Measurements from ENCODE around the gene DIP2C.

DIP2C gene

GRCh38 chr10:474406-474805 is 215.1 kb downstream of the DIP2C start:
- DNase-seq, result no peak

DNA sequence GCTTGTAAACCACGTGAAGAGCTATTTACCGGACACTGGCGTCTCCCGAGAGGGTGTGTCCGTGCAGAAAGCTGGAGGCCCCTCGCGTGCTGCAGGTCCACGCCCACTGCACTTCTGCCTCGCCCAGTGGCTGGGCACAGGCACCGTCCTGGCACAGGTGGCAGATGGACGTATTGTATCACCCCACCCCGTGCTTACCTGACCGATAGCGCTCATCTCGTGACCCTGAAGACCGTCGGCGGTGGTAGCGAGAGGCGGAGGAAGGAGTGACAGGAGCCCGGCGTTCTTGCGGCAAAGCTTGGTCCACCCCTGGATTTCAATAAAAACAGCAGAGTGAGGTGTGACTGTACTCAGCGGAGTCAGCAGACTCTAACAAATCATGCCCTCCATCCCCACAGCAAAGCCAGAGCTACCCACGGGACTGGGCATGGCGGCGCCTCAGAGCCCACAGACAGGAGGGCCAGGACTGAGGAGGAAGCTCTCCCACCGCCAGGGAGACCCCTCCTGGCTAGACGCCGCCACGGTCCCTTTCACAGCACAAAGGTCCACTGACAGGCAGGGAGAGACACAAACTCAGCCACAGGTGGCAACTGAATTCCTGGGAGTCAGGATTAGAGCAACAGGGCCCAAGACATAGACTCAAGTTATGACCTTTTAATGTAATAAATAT is 217.1 kb downstream of the DIP2C start:
- DNase-seq, result no peak

- DNase-seq, result no peak
Measured at GRCh38 chr10:470339-471003, 219.0 kb downstream of the DIP2C start.

DNA sequence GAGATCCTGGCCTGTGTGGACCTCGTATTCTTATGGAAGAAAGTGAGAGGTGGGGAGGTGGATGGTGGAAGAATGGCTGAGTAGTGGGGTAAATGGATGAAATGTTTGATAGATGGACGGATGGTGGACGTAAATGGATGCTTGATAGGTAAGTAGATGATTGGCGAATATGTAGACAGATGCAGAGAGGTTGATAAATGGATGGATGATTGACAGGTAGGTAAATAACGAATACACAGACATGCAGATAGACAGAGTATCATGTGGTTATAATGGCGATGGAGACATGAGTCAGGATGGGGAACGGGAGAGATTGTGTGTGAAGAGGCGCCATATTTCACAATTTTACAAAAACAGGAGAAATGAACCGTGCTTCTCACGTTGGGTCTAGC is 219.5 kb downstream of the DIP2C start:
- no peak for DNase-seq

DNA sequence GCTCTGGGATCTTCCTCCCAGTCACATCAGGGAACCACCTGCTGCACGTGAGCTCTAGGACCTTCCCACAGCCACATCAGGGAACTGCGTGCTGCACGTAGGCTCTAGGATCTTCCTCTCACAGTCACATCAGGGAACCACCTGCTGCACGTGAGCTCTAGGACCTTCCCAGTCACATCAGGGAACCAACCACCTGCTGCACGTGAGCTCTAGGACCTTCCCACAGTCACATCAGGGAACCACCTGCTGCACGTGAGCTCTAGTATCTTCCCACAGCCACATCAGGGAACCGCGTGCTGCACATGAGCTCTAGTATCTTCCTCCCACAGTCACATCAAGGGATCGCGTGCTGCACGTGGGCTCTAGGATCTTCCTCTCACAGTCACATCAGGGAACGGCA is 229.7 kb downstream of the DIP2C start:
- no peak for DNase-seq

DNA sequence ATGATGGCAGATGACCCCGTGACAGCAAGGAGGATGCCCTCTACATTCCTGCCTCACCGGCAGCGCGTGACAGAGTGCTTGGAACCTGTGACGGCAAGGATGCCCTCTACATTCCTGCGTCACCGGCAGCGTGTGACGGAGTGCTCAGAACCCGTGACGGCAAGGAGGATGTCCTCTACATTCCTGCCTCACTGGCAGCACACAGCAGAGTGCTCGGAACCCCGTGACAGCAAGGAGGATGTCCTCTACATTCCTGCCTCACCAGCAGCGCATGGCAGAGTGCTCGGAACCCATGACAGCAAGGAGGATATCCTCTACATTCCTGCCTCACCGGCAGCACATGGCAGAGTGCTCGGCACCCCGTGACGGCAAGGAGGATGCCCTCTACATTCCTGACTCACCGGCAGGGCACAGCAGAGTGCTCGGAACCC is 231.0 kb downstream of the DIP2C start:
- no peak for DNase-seq

DNA sequence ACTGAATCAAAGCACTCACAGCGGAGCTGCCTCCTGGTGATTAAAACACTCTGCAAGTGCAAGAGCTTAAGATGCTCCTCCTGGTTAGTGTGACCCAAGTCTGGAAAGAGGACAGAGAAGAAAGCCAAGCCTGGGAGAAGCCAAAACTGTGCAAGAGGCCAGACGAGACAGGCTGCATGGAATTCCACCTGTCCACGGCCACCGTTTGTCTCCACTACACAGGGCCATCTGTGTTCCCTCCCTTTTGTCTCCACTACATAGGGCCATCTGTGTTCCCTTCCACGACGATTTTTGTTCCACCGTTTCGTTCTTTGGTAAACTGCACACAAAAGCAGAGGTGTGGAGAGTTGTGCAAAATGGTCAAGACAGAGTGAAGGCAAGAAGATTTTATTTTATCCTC is 233.0 kb downstream of the DIP2C start:
- no peak for DNase-seq

GRCh38 chr10:454860-455259 is 234.6 kb downstream of the DIP2C start:
- peak; percentile 93 for DNase-seq

GRCh38 chr10:453647-454046 is 235.8 kb downstream of the DIP2C start:
- DNase-seq, result no peak

GRCh38 chr10:452512-453426 is 236.7 kb downstream of the DIP2C start:
- peak; percentile 19 for DNase-seq

DNA sequence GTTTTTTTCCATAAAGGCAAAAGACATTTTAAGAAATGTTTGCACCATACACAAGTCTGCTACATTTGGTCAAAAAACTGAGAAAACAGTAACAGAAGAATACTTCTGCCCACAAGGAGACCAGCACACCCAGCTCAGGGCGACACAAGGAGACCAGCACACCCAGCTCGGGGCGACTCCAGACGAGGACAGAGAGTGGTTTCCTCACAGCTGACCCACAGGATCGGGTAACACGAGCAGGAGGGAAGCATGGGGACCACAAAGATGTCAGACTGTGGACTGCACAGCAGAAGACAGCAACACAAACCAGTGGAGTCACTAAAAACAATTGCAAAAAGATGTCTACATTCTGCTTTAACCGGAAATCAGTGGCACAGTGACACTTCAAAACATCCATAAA is 237.6 kb downstream of the DIP2C start:
- no peak for DNase-seq

DNA sequence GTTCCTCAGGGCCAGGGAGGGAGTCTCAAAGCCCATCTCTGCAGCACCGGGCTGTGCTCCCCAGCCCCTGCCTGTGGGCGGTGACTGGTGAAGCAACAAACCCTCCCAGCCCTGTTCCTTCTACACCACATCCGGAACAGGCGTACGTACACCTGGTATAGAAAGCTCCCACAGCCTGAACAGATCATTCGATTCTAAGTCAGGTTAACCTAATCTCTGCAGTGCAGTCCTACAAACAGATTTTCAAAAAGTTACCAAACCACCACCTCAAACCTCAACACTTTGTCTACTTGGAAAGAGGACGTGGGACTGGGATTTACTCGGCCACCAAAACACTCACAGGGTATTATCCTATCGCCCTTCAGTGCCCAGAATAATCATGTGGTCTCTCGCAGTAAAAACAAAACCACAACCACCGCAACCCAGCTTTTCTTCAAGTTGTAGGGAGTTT is 238.4 kb downstream of the DIP2C start:
- DNase-seq, result no peak

DNA sequence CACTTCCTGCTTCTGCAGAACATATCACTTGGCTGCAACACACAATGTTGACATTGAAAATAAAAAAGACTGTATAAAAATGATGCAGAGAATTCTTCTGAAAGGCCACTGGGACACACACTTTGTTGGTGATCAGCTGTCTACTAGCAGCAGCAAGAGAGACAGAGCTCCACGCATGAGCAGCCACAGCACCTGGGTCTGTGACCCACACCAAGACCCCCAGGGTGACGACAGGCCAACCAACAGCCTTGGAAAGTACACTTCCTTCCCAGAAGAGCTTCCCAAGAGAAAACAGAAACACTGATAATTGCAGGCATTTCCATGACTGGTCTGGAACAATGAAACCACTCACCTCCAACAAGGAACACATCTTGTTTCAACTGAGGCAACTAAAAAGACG is 239.0 kb downstream of the DIP2C start:
- DNase-seq, result no peak

DNA sequence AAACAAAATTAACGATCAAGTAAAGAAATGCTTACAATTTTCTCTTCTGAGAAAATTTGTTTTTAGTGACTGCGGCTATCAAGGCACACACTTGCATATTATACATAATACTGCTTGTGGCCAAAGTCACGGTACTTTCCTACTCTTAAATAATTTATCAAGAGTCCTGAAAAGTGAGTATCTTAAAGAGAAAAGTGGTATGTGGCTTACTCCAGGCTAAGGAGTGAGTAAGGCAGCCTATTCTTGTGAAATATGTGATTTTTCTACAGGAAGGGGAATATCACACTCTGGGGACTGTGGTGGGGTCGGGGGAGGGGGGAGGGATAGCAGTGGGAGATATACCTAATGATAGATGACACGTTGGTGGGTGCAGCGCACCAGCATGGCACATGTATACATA is 240.1 kb downstream of the DIP2C start:
- DNase-seq, result peak; percentile 51

DNA sequence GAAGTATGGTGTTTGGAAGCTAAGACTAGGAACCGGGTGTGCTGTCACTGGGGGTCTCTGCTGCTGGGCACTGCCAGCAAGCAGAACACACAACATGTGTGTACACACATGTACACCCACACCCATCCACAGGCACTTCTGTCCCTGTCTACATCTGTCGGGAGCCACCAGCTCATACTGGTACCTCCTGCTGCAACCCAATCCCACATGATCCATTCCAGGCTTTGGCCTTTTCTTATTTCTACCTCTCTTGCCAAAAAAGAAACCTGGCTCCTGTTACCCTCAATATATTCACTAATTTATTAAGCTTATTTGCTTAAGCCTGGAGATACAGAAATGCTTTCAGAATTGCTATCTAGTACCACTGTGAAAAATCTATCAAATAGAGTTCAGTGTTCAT is 246.0 kb downstream of the DIP2C start:
- no peak for DNase-seq

- DNase-seq, result no peak
Measured at GRCh38 chr10:442209-442608, 247.3 kb downstream of the DIP2C start.

DNA sequence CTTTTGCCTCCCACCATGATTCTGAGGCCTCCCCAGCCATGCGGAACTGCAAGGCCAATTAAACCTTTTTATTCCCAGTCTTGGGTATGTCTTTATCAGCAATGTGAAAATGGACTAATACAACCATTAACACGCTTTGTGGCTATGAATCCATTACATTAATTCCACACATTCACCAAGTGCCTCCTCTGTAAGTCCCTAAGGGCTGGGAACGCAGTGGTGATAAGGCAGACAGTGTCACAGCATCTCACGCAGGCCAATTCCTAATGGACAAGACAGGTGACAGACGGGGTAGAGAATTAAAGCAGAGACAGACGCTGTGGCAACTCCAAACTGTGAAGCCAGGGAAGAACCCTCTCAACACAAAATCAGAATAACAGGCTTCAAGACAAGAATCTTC is 247.8 kb downstream of the DIP2C start:
- no peak for DNase-seq

DNA sequence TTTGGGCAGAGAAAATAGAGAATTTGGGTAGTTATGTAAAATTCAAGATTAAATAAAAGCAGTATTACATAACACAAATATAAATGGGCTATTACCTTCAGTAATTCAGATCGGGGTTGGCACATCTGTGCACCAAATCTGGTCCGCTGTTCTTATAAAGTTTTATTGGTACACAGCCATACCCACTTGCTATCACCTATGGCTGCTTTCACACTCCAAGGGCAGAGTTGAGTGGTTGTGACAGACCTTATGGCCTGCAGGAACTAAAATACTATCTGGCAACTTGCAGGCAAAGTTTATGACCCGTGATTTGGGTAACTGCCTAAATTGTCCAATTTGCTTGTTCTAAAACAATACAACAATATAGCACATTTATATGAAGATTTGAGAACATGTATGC is 249.3 kb downstream of the DIP2C start:
- no peak for DNase-seq

DNA sequence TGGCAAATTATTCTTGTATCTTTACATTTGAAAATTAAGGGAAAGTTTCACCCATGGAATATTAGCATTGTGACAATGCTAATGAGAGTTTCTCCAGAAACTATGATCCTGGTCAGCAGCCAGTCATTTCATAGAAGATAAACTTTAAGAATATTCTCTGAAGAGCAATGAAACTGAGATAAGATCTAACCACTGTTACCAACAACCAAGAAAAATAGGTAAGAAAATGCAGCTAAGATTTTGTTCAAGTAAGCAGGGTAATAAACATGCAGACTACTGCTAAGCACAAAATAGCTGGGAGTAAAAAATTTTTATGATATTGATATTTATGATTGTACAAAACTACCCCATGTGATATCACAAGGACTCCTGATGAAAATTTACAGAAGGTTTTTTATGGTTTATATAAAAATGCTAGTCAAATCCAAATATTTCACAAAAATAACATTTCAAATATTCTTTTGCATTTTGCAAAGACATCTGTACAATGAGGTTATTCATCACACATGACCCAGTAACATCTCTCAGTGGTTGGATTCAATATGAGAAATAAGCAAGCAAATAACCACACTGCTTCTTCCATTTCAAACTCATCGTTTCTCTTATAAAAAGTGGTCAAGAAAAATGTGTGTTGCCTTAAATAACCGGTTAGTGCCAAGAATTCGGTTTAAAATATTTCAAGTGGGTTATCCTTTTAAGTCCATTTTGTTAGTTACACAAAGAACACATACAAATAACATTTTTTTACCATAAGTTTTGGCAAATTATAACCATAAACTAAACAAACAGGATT is 251.6 kb downstream of the DIP2C start:
- DNase-seq, result no peak

GRCh38 chr10:436911-437665 is 252.4 kb downstream of the DIP2C start:
- DNase-seq, result no peak

DNA sequence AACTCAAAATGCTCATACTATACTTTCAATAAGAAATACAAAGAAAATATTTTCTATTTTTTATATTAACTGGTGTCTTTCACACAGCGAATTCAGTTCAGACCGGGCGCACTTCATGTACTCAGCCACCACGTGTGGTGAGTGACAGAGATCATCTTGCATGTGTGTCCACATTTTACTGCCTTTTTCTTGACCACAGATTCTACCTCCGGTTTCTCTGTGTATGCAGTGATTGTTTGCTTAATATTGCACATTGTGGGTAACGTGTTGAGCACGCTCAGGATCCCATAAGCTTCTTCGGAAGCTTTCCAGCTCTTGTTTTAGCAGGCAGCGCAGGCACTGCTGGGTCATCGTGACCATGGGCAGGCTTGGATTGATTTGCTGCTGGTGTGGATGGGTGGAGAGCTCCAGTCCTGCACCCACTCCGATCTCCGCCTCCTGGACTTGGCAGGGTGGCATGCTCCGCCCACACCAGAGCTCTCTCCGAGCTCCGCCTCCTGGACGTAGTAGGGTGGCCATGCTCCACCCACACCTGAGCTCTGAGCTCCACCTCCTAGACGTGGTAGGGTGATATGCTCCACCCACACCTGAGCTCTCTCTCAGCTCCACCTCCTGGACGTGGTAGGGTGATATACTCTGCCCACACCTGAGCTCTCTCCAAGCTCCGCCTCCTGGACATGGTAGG is 253.3 kb downstream of the DIP2C start:
- no peak for DNase-seq

GRCh38 chr10:435397-435796 is 254.1 kb downstream of the DIP2C start:
- no peak for DNase-seq

Measured in fibroblast of skin of right quadriceps (primary cell).